Activated naive CD4-positive, alpha-beta T cell treated with anti-CD3 and anti-CD28 coated beads for 36 hours (primary cell): ENCODE results near the gene SH3GL3. TPM values are rescaled to one million over a fixed set of nuclear protein-coding genes. Genes with fewer than 3 reads are reported as not detected.

Source experiments
- CTCF ChIA-PET: fragments of 350-600 bp; sonication (Branson Sonifier 250); formaldehyde crosslinking; loops from one replicate; lab custom pipeline; 2021; ENCODE audit warnings: antibody characterized with exemption; lab: Charles Lee
- DNase-seq: peaks from one replicate; pipeline ENCODE4 v3.0.0-alpha.2; 2020
- H3K27ac Mint-ChIP-seq: one replicate; pipeline ENCODE4 v1.8.0; 2021; ENCODE audit warnings: mild to moderate bottlenecking, mixed read lengths
- H3K27me3 Mint-ChIP-seq: one replicate; pipeline ENCODE4 v1.8.0; 2021; ENCODE audit warnings: low read depth, mixed read lengths
- H3K36me3 Mint-ChIP-seq: one replicate; pipeline ENCODE4 v1.8.0; 2021; ENCODE audit warnings: low read depth, mixed read lengths
- H3K4me1 Mint-ChIP-seq: one replicate; pipeline ENCODE4 v1.8.0; 2021; ENCODE audit warnings: low read depth, mixed read lengths
- H3K4me3 Mint-ChIP-seq: one replicate; pipeline ENCODE4 v1.8.0; 2021; ENCODE audit warnings: mild to moderate bottlenecking, moderate library complexity, mixed read lengths
- H3K9me3 Mint-ChIP-seq: one replicate; pipeline ENCODE4 v1.8.0; 2021; ENCODE audit warnings: mixed read lengths
- intact Hi-C: fragments of 100-400 bp; cut with micrococcal nuclease; formaldehyde crosslinking; loops from one replicate; pipeline ENCODE4 v1.15.1; 2023
- total RNA-seq, 2 experiments: library from RNA; stranded (reverse); gene quantifications; one replicate each; pipeline ENCODE4 v1.2.3, GENCODE V29; 2021

Gene SH3GL3
- total RNA-seq, 2 experiments from 2014 or later, result not detected

DNA sequence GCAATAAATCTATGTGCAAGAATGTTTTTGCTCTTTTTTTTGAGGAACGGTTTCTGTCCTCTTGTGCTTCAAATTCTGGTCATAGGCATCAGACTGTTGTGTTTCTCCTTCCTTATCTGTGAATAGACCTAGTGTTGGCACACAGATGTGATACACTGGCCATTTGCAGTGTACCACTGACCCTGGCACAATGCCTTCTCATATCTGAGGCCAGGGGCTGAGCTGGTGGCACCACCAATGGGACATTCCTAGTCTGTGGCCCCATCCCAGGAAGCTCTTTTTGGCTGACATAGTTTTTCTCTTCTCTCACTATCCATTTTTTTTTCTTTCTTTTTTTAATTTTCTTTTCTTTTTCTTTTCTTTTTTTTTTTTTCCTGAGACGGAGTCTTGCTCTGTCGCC is 40.4 kb downstream of the SH3GL3 start:
- DNase-seq, result no peak
- Mint-ChIP-seq H3K4me1 (no peaks in the 10 kb centered on the region), H3K9me3 (peaks cover 11% of the 10 kb centered on the region), H3K36me3 (no peaks in the 10 kb centered on the region), H3K27ac (no peak overlapping the region), H3K4me3 (no peak overlapping the region), H3K27me3 (peaks cover 7% of the 10 kb centered on the region)
- intact Hi-C loops, result no loop called here
- CTCF ChIA-PET, result interaction anchor here (0.7 kb wide), 1 partner anchor 625 kb away, joined by 3 read pairs; no protein-coding TSS in a partner anchor

DNA sequence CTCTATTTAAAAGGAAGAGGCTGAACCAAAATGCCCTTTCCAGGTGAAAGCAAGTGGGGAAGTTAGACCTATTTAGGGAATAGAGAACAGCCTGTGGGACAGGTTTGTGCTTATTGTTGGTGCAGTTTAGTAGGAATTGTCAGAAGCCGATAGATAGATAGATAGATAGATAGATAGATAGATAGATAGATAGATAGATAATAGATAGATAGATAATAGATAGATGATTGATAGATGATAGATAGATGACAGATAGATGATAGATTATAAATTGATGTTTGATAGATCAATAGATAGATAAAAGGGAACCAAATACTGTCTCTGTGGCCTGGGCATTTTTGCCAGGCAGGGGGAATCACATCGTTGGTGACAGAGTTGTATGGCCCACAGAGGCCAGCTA is 42.5 kb downstream of the SH3GL3 start:
- Mint-ChIP-seq H3K27ac (no peak overlapping the region), H3K4me3 (no peak overlapping the region), H3K27me3 (peaks cover 7% of the 10 kb centered on the region), H3K36me3 (no peaks in the 10 kb centered on the region), H3K9me3 (peaks cover 11% of the 10 kb centered on the region), H3K4me1 (no peaks in the 10 kb centered on the region)
- intact Hi-C loops, result no loop called here
- CTCF ChIA-PET, result interaction anchor here (0.6 to 0.7 kb wide), 2 partner anchors 22 to 64 kb away, joined by 3 read pairs; no protein-coding TSS in a partner anchor
- no peak for DNase-seq

DNA sequence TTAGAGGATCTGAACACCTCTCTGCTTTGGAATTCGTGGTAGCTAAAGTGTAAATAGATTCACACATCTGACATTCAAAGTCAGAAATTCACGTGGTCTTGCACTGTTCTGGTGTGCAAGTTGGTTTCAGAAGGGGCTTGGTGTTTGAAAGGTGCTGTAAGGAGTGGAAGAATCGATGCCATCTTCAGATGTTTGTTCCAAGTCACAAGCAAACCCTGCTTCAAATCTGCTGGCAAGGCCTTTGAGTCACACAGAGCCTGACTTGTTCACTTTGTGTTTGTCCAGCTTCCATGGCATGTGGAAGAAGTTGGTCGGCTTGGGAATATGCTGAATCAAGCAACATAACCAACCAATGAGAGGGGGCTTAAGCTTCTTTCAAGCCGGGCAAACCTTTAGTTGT is 44.3 kb downstream of the SH3GL3 start:
- no peak overlapping the region for H3K27ac Mint-ChIP-seq
- DNase-seq, result no peak
- no peak overlapping the region for H3K4me3 Mint-ChIP-seq
- intact Hi-C loops, result no loop called here
- H3K4me1 Mint-ChIP-seq, result no peaks in the 10 kb centered on the region
- H3K36me3 Mint-ChIP-seq, result no peaks in the 10 kb centered on the region
- peaks cover 7% of the 10 kb centered on the region for H3K27me3 Mint-ChIP-seq
- CTCF ChIA-PET, result no interaction called here
- peaks cover 5% of the 10 kb centered on the region for H3K9me3 Mint-ChIP-seq

DNA sequence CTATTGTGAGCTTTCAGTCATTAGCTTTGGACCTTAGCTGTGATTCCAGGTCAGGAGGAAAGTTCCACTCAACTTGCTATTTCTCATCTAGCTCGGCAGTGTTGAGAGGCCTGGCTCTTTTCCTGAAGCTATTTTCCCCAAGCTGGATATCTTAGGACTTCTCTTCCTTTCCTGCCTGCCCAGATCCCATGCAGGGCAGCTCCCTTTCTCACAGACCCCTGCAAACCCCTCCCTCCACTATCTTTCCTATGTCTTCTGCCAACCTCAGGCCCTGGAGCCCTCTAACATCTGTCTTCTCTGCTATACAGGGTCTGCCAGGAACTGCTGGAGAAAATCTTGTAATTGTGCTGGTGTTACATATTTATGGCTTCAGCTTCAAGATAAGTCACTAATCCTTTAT is 49.6 kb downstream of the SH3GL3 start:
- Mint-ChIP-seq H3K9me3 (peaks cover 12% of the 10 kb centered on the region), H3K4me3 (no peak overlapping the region), H3K4me1 (no peaks in the 10 kb centered on the region), H3K36me3 (no peaks in the 10 kb centered on the region), H3K27me3 (no peaks in the 10 kb centered on the region), H3K27ac (no peak overlapping the region)
- CTCF ChIA-PET, result no interaction called here
- no peak for DNase-seq
- intact Hi-C loops, result no loop called here

DNA sequence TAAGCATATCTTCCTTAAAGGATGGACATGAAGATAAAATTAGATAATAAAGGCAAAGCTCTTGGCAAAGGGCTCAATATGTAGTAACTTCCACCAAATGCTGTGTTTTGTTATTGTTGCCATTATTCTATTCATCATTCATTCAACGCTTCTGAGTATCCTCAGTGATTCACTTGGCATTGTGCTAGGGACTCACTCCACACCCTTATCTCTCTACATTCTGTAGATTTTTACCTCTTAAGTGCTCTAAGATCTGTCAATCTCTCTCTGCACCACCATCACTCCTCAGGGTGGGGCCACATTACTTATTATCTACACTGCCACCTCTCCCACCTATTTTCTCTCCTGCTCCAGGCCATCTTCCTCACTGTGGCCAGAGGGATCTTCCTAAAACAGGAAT is 51.2 kb downstream of the SH3GL3 start:
- H3K9me3 Mint-ChIP-seq, result peaks cover 12% of the 10 kb centered on the region
- CTCF ChIA-PET, result interaction anchor here (0.8 kb wide), 1 partner anchor 62 kb away, joined by 3 read pairs; no protein-coding TSS in a partner anchor
- no peak overlapping the region for H3K4me3 Mint-ChIP-seq
- intact Hi-C loops, result no loop called here
- H3K36me3 Mint-ChIP-seq, result no peaks in the 10 kb centered on the region
- H3K27me3 Mint-ChIP-seq, result no peaks in the 10 kb centered on the region
- DNase-seq, result no peak
- no peak overlapping the region for H3K27ac Mint-ChIP-seq
- no peaks in the 10 kb centered on the region for H3K4me1 Mint-ChIP-seq

DNA sequence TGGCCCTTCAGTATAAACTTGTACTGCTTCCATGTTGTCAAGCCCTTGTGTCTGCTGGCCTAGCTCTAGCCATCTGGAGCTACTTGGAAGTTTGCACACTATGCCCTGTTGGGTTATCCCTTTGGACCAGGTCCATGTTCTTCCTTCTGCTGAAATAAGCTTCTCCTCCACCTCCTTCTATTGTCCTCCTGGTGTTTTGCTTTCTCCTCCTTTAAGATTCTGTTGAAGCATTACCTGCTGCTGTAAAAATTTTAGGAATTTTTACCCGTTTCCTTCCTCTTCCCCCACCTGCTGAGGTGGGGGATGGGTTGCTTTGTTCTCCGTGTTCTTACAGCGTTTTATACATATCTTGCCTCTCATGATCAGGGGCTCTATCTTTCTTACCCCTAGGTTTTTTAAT is 51.7 kb downstream of the SH3GL3 start:
- H3K27me3 Mint-ChIP-seq, result no peaks in the 10 kb centered on the region
- H3K4me1 Mint-ChIP-seq, result no peaks in the 10 kb centered on the region
- CTCF ChIA-PET, result no interaction called here
- DNase-seq, result no peak
- no peak overlapping the region for H3K27ac Mint-ChIP-seq
- peaks cover 12% of the 10 kb centered on the region for H3K9me3 Mint-ChIP-seq
- H3K36me3 Mint-ChIP-seq, result no peaks in the 10 kb centered on the region
- H3K4me3 Mint-ChIP-seq, result no peak overlapping the region
- intact Hi-C loops, result no loop called here

DNA sequence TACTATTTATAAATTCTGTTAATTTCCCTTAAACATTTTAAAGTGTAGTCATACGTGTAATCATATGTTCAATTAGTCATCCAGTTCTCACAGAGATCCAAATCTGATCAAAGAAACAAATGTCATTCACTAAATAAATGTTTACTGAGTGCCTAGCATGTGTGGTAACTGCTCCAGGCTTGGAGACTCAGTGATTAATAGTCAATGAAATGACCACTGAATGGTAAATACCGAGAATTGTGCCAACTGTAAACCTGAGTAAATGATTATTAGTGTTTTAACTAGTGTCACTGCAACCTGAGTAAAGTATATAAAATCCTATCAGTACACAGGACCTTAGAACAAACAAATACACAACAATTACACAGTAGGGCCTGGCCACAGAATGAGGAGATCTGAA is 52.3 kb downstream of the SH3GL3 start:
- no peak overlapping the region for H3K4me3 Mint-ChIP-seq
- H3K27me3 Mint-ChIP-seq, result no peaks in the 10 kb centered on the region
- CTCF ChIA-PET, result no interaction called here
- no peak overlapping the region for H3K27ac Mint-ChIP-seq
- H3K36me3 Mint-ChIP-seq, result no peaks in the 10 kb centered on the region
- H3K4me1 Mint-ChIP-seq, result no peaks in the 10 kb centered on the region
- intact Hi-C loops, result no loop called here
- peaks cover 12% of the 10 kb centered on the region for H3K9me3 Mint-ChIP-seq
- no peak for DNase-seq

DNA sequence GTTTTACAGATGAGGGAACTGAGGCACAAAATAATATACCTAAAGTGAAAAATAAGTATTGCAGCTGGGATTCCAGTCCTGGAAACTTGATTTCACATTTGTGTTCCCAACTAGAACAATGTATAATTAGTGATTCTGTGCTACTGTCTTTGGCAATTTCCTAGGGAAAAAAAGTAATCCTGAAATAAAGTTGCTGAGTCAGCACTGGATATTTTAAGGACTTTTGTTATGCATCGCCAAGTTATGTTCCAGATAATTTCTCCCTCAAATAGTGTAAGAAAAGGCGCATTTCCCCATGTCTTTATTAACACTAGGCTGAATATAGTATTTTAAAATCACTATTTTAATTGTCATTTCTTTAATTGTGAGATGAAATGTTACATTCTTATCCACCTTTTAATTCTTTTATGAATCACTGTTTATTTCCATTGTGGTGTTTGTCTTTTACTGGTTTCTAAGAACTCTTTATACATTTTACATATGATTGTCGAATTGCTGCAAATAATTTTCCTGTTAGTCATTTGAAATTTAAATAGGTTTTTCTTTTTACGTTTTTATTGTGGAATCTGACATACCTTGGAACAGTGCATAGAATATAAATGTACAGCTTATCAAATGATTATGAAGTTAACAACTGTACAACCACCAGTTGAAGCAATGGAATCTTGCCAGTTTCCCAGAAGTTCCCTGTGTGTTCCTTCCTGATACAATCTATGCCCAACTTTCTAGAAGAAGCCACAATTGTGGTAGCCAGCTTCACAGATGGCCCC is 56.6 kb downstream of the SH3GL3 start:
- H3K9me3 Mint-ChIP-seq, result peaks cover 2% of the 10 kb centered on the region
- no peak overlapping the region for H3K4me3 Mint-ChIP-seq
- intact Hi-C loops, result no loop called here
- H3K4me1 Mint-ChIP-seq, result no peaks in the 10 kb centered on the region
- no peaks in the 10 kb centered on the region for H3K27me3 Mint-ChIP-seq
- H3K27ac Mint-ChIP-seq, result no peak overlapping the region
- CTCF ChIA-PET, result no interaction called here
- no peak for DNase-seq
- no peaks in the 10 kb centered on the region for H3K36me3 Mint-ChIP-seq

DNA sequence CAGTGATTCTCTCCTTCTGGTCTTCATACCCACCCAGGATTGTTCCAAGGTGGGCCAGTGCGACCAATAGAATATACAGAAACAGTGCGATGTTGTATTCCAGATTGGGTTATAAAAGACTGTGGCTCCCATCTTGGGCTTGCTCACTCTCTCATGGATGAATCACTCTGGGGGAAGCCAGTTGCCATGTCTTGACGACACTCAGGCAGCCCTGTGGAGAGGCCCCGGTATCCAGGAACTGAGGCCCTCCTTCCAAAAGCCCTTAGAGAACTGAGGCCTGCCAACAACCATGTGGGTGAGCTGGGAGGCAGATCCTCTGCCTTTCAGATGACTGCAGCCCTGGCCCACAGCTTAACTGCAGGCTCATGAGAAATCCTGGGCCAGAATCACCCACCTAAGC is 57.2 kb downstream of the SH3GL3 start:
- H3K27me3 Mint-ChIP-seq, result no peaks in the 10 kb centered on the region
- H3K9me3 Mint-ChIP-seq, result no peaks in the 10 kb centered on the region

DNA sequence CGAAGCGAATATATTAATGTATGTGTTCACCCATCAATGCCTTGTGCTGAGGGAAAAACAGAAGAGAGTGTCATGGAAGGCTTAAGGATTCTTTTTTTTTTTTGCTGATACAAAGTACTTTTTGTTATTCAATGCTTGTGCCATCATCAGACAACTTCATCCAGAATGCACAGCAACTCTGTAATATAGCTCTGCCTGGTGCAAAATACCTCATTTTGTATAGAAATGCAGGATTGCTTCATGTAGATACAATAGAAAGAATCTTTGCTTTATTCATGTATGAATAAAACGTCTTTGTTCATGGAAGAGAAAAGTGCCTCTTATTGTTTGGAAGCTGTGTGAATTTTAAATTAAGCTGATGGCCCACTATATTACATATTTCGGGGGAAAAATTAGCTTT is 62.9 kb downstream of the SH3GL3 start:
- no peaks in the 10 kb centered on the region for H3K9me3 Mint-ChIP-seq
- no peaks in the 10 kb centered on the region for H3K27me3 Mint-ChIP-seq
- CTCF ChIA-PET, result no interaction called here

More for the DNA sequence above, 57.2 kb downstream of the SH3GL3 start:
- no peak for DNase-seq
- intact Hi-C loops, result no loop called here
- H3K36me3 Mint-ChIP-seq, result no peaks in the 10 kb centered on the region
- CTCF ChIA-PET, result no interaction called here
- H3K27ac Mint-ChIP-seq, result no peak overlapping the region
- H3K4me3 Mint-ChIP-seq, result no peak overlapping the region
- H3K4me1 Mint-ChIP-seq, result no peaks in the 10 kb centered on the region

DNA sequence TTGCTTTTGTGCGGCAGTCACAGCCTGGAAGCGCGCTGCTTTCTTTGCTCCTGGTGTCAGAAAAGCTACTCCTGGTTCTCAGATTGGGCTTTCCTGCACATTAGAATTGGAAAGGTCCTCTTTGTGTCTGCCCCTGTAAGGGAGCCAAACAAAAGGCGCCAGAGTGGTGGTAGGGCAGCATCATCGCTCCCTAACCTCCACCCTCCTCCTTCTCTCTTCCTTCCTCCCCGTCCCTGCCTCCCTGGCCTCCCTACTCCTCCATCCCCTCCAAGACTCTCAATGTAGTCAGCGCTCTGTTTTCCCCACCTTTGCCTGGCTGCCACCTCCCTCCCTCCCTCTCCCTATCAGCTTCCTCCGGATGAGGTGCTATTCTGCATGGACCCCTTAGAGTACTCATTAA is 65.3 kb downstream of the SH3GL3 start:
- Mint-ChIP-seq H3K9me3 (no peaks in the 10 kb centered on the region), H3K4me1 (no peaks in the 10 kb centered on the region), H3K27me3 (peaks cover 3% of the 10 kb centered on the region), H3K4me3 (no peak overlapping the region), H3K36me3 (no peaks in the 10 kb centered on the region), H3K27ac (no peak overlapping the region)
- no peak for DNase-seq
- intact Hi-C loops, result no loop called here
- CTCF ChIA-PET, result no interaction called here

More for the DNA sequence above, 62.9 kb downstream of the SH3GL3 start:
- no peak for DNase-seq
- intact Hi-C loops, result no loop called here
- no peak overlapping the region for H3K4me3 Mint-ChIP-seq
- H3K4me1 Mint-ChIP-seq, result no peaks in the 10 kb centered on the region
- H3K27ac Mint-ChIP-seq, result no peak overlapping the region
- no peaks in the 10 kb centered on the region for H3K36me3 Mint-ChIP-seq

DNA sequence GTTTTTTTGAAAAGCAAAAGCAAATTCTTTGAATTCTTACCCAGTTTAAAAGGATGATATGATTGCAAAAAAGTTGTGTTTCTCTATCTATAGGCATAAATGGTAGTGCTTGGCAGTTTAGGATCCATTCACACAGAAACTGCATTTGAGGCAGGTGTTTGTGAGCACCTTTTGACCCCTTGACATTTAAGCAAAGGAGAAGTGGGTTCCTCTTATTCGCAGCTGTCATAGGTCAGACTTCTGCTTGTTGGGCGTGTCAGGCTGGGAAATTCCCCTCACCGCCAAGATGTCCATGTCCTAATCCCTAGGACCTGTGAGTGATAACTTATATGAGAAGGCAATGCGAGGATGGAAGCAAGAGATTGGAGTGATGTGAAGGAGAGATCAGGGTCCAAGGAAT is 67.4 kb downstream of the SH3GL3 start:
- DNase-seq, result no peak
- no peaks in the 10 kb centered on the region for H3K36me3 Mint-ChIP-seq
- no peaks in the 10 kb centered on the region for H3K9me3 Mint-ChIP-seq
- peaks cover 11% of the 10 kb centered on the region for H3K27me3 Mint-ChIP-seq
- no peak overlapping the region for H3K27ac Mint-ChIP-seq
- no peaks in the 10 kb centered on the region for H3K4me1 Mint-ChIP-seq
- no peak overlapping the region for H3K4me3 Mint-ChIP-seq
- CTCF ChIA-PET, result no interaction called here
- intact Hi-C loops, result no loop called here

DNA sequence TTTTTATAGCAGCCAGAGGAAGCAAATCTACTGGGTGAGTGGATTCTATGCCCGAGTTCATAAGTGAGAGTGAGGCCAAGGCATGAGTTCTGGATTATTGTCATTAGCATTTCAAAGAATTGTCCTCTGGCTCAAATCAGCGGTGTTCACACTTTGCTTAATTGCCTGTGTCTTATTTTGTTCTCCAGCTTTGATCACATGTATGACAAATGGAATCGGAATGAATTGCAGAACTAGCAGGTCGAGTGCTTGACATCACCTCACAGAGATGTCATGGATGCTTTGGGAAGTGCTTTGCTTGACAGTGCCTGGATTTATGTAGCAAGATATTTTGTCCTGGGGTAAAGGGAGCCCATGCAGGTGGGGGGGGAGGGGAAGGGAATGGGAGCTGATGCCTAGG is 68.0 kb downstream of the SH3GL3 start:
- no peak overlapping the region for H3K4me3 Mint-ChIP-seq

More for the DNA sequence above, 68.0 kb downstream of the SH3GL3 start:
- no peaks in the 10 kb centered on the region for H3K4me1 Mint-ChIP-seq
- no peak overlapping the region for H3K27ac Mint-ChIP-seq
- no peaks in the 10 kb centered on the region for H3K36me3 Mint-ChIP-seq
- CTCF ChIA-PET, result no interaction called here
- no peaks in the 10 kb centered on the region for H3K9me3 Mint-ChIP-seq
- intact Hi-C loops, result no loop called here
- H3K27me3 Mint-ChIP-seq, result peaks cover 11% of the 10 kb centered on the region
- no peak for DNase-seq
